ENCODE results near the gene TPRX2.
A peak's percentile ranks its signal among the peaks of the same experiment; 100 is the strongest.
"Not testable (repeated sequence)": the region's sequence is repeated elsewhere in the genome, so short reads cannot be mapped to it uniquely, and the experiment has no call there.

The TPRX2 gene

GRCh38 chr19:47858646-47859285 is at the start of gene TPRX2:
TPRX2 (plus strand) TSS chr19:47859235; CDS start chr19:47859247, 12 bp downstream.
- not testable (repeated sequence) for DNase-seq

- peak; percentile 76 to 83 for DNase-seq
Observed at GRCh38 chr19:47813304-47813994, 45.6 kb upstream of the TPRX2 start.

- no peak for DNase-seq
Observed at GRCh38 chr19:47813995-47814328, 45.1 kb upstream of the TPRX2 start.

GRCh38 chr19:47816270-47816669 is 42.8 kb upstream of the TPRX2 start:
- not testable (repeated sequence) for DNase-seq

GRCh38 chr19:47818221-47818620 is 40.8 kb upstream of the TPRX2 start:
- not testable (repeated sequence) for DNase-seq

GRCh38 chr19:47819858-47820257 is 39.2 kb upstream of the TPRX2 start:
- DNase-seq: no peak

- DNase-seq: no peak
Observed at GRCh38 chr19:47820410-47820809, 38.6 kb upstream of the TPRX2 start.

GRCh38 chr19:47821460-47822020 is 37.5 kb upstream of the TPRX2 start, which contains the start of gene CRX:
CRX (plus strand) TSS chr19:47821937; CDS start chr19:47834444, 12,507 bp downstream.
- no peak for DNase-seq

GRCh38 chr19:47824396-47824795 is 34.6 kb upstream of the TPRX2 start:
- no peak for DNase-seq

GRCh38 chr19:47826800-47827199 is 32.2 kb upstream of the TPRX2 start:
- no peak for DNase-seq

- DNase-seq: no peak
Observed at GRCh38 chr19:47832723-47833122, 26.3 kb upstream of the TPRX2 start.

- DNase-seq: no peak
Observed at GRCh38 chr19:47836038-47836437, 23.0 kb upstream of the TPRX2 start.

- no peak for DNase-seq
Observed at GRCh38 chr19:47839411-47839810, 19.6 kb upstream of the TPRX2 start.

- no peak for DNase-seq
Observed at GRCh38 chr19:47839913-47840312, 19.1 kb upstream of the TPRX2 start.

GRCh38 chr19:47842941-47843340 is 16.1 kb upstream of the TPRX2 start:
- DNase-seq: no peak

- DNase-seq: no peak
Observed at GRCh38 chr19:47848425-47848822, 10.6 kb upstream of the TPRX2 start.

- peak; percentile 40 to 71 for DNase-seq
Observed at GRCh38 chr19:47848823-47849473, 10.1 kb upstream of the TPRX2 start.

GRCh38 chr19:47853003-47853402 is 6.0 kb upstream of the TPRX2 start:
- no peak for DNase-seq

- DNase-seq: no peak
Observed at GRCh38 chr19:47854459-47854858, 4.6 kb upstream of the TPRX2 start.

GRCh38 chr19:47858231-47858630 is 804 bp upstream of the TPRX2 start:
- DNase-seq: not testable (repeated sequence)

GRCh38 chr19:47859838-47860237 is 803 bp downstream of the TPRX2 start:
- not testable (repeated sequence) for DNase-seq

GRCh38 chr19:47860602-47861297 is 1.7 kb downstream of the TPRX2 start:
- no peak for DNase-seq

GRCh38 chr19:47861630-47862029 is 2.6 kb downstream of the TPRX2 start:
- no peak for DNase-seq
